Fibroblast of the aortic adventitia (primary cell): Measurements from ENCODE around the gene CSRNP2. TPM values are rescaled to one million over a fixed set of nuclear protein-coding genes. Genes with fewer than 3 reads are reported as not detected.

ENCODE experiments used
- DNase-seq: peaks from one replicate; pipeline ENCODE4 v3.0.0-alpha.2; 2010; ENCODE audit warnings: low read depth
- H3K4me3 ChIP-seq: 2 replicates; pipeline ENCODE4 v1.5.1; 2011; ENCODE audit warnings: low read depth, mild to moderate bottlenecking, control low read depth, low read length, moderate library complexity
- total RNA-seq: library from RNA; depleted of rRNA; stranded (reverse); fragments of >200 nt; gene quantifications from 2 replicates; pipeline ENCODE4 v1.2.3, GENCODE V29; 2012; ENCODE audit warnings: low replicate concordance
- TF ChIP-seq, protein P1 (sequence below): IDR thresholded peaks from 2 replicates; pipeline ENCODE4 v1.5.1; 2011; ENCODE audit warnings: mild to moderate bottlenecking, low read length, control low read depth, inconsistent platforms; ENCODE audit not compliant: insufficient read depth

The CSRNP2 gene
- total RNA-seq, 1 donor = 19.1 TPM

DNA sequence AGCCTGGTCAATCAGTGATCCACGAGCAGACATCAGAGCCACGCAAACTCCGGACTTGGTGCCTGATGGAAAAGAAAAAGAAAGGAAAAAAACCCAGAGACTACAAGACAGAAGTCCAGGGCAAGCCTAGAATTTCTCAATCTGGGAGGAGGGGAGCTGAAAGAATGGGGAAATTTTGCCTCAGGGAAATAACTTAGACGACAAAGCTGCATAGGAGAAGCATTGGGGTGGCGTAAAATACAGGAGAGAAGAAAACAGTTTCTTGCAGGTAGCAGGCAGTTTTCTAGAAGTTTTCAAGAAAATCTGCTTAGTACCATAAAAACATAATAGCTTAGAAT is 54.6 kb downstream of the CSRNP2 start:
- TF ChIP-seq, protein P1, sequence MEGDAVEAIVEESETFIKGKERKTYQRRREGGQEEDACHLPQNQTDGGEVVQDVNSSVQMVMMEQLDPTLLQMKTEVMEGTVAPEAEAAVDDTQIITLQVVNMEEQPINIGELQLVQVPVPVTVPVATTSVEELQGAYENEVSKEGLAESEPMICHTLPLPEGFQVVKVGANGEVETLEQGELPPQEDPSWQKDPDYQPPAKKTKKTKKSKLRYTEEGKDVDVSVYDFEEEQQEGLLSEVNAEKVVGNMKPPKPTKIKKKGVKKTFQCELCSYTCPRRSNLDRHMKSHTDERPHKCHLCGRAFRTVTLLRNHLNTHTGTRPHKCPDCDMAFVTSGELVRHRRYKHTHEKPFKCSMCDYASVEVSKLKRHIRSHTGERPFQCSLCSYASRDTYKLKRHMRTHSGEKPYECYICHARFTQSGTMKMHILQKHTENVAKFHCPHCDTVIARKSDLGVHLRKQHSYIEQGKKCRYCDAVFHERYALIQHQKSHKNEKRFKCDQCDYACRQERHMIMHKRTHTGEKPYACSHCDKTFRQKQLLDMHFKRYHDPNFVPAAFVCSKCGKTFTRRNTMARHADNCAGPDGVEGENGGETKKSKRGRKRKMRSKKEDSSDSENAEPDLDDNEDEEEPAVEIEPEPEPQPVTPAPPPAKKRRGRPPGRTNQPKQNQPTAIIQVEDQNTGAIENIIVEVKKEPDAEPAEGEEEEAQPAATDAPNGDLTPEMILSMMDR = no peak
- DNase-seq = peak; percentile 46
- H3K4me3 ChIP-seq = no peak overlapping the region

DNA sequence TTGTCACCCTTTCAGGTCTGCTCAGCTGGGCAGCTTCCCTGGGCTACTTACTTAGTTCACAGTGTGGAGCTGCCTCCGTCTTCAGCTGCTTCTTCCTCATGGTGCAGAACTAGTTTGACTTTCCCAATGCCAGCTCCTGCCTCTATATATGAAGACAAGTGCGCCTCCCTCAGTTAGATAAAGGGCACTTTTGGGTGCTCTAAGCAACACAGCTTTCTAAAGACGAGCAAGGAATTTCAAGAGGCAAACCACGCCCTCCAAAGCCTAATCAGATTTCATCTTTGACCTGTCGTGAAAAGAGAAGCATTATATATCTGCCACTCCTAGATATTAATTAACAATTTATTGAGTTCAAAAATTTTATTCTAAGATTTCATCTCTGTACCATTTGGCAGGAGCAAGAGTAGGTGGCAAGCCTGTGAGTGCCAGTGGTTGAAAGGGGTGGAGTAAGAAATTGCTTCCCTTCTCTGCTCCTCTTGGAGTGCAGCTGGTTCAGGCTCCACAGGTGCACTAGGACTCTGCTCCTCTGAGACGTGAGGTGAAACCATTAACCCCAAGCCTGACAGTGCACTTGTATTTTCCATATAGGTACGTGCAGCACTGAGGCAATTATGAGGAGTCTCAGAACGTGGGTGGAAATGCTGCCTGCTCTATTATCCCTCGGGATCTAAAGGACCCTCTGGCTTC is 55.1 kb downstream of the CSRNP2 start:
- no peak overlapping the region for H3K4me3 ChIP-seq

DNA sequence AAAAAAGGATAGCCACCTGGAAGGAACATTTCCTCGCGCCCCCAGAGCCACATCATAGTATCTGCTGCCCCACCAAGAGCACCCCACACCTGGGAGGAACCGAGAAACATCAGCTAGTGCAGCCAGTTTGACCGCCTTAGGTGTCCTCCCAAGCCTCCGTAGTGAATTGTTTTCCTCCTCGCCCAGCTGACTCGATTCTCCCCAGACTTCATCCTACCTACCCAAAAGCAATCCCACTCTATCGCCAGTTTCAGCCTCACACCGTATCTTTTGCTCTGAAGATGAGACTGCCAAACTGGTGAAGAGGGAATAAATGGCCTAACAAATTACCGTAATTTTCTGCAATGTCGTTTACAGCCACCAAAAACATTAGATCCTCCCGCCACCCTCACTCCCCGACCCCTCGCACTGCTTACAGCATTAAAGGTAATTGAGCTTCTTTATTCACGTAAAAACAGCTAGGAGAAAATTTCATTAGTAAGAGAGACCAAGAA is 56.0 kb downstream of the CSRNP2 start:
- H3K4me3 ChIP-seq = no peak overlapping the region
- no peak for DNase-seq
- TF ChIP-seq, protein P1 = no peak

More for the DNA sequence above, 55.1 kb downstream of the CSRNP2 start:
- peak; percentile 57 for DNase-seq
- TF ChIP-seq, protein P1 = peak; percentile 41

DNA sequence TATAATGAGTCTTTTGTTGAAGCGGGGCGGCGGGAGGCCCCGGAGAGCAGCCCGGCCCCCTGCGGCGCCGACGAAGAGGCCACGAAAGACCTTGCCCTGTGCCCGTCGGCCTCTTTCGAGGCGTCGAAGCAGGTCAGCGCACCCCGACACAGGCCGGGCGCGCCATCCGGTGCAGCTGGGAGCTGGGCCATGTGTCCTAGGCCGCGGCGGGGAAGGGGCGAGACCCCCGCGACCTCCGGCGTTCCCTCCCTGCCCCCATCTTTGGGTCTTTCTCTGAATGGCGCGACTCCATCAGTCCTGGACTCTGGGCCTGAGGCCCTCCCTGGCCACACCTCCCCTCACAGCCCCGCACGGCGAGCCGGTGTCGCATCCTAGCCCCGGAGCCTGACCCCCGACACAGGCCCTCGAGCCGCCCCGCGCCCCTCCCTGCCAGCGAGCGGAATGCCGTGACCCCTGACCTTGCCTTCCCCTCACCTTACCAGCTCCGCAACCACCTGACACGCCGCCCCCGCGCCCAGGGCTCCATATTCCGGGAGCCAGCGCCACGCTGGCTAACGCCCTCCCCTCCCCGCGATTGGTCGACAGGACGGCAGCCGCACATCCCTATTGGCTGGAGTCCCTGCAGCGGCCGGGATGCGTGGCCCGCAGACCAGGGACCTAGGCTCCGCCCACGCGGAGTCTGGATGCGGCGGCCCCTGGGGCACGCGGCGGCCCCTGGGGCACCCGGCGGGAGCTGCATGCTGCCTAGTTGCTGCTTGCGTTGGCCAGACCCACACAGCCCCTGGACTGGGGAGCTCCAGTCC is 57.4 kb downstream of the CSRNP2 start, which contains the start of gene SLC11A2:
Gene SLC11A2, minus strand, starts transcription at position 549 of the 803 bp plus-strand sequence. CDS start 15,656 bp downstream, outside the sequence.
- TF ChIP-seq, protein P1 = peak; percentile 19
- peak; percentile 91 for DNase-seq
- peak within 1 kb of the TSS; percentile 87 for H3K4me3 ChIP-seq

DNA sequence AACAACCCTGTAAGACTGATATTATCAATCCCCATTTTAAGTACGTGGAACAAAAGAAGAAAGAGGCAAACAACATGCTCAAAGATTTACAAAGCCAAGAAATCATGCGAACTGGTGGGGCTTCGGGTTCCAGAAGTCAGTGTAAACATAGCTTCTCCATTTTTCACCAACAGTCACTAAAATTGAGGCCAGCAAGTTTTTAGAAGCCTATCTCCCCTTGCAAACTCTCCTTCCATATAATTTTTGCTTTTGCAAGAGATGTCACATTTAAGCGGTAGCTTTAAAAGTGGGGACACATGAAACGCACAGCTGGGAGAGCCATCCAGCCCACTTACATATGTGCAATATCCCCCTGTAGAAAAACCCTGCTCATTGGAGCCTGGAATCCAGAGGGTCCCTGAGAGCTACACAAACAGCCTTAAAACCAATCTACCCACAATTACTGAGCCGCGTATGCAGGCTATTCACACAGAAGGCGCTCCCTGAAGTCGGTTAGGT is 58.0 kb downstream of the CSRNP2 start:
- peak overlapping the region; percentile 87 for H3K4me3 ChIP-seq
- TF ChIP-seq, protein P1 = no peak
- DNase-seq = peak; percentile 24

DNA sequence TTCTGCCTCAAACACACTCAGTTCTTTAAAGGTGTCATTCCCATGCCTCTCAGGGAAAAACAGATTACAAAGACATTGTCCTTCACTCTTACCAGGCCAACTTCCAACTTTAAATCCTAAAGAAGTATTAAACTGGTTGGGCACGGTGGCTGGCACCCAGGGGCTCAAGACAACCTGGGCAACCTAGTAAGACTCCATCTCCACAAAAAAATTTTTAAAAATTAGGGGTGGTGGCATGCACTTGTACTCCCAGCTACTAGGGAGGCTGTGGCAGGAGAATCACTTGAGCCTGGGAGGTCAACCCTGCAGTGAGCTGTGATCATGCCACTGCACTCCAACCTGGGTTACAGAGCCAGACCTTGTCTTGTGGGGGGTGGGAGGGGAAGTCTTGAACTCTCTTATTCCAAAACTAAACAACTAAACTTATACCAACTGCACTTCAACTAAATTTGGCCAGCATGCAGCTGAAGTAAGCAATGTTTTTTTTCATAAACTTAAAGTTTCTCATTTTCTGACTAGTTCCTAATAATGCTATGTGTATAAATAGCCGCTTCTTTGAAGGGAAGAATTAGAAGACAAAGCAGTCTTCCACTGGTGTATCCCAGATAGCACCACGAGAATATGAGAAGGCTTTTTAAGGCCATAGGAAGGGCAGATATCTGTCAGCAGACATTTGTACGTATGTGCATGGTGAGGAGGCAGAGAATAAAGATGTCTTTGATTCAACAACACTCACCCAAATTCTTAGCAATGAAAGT is 59.6 kb downstream of the CSRNP2 start:
- peak; percentile 22 for DNase-seq
- TF ChIP-seq, protein P1 = no peak
- peak overlapping the region; percentile 87 for H3K4me3 ChIP-seq
